Epithelial cell of esophagus (primary cell): Measurements from ENCODE around the gene IQGAP1.

Experiments
- DNase-seq: peaks from one replicate; pipeline ENCODE4 v3.0.0; 2010; ENCODE audit warnings: low read depth
- H3K4me3 ChIP-seq: 2 replicates; pipeline ENCODE4 v1.5.1; 2011; ENCODE audit warnings: mild to moderate bottlenecking, low read length, control low read depth
- CTCF ChIP-seq: IDR thresholded peaks from 2 replicates; pipeline ENCODE4 v1.5.1; 2011; ENCODE audit warnings: low read depth, mild to moderate bottlenecking, low read length, control low read depth, inconsistent platforms; ENCODE audit not compliant: insufficient read depth; ENCODE audit errors: missing control alignments

The IQGAP1 gene

GRCh38 chr15:90463381-90463780 is 75.3 kb downstream of the IQGAP1 start:
- DNase-seq: peak; percentile 67
- no peak for TF ChIP-seq CTCF
- H3K4me3 ChIP-seq: no peak overlapping the region

- H3K4me3 ChIP-seq: no peak overlapping the region
- TF ChIP-seq CTCF: no peak
- no peak for DNase-seq
Measured at GRCh38 chr15:90465140-90465929, 77.3 kb downstream of the IQGAP1 start.

GRCh38 chr15:90465930-90466567 is 78.0 kb downstream of the IQGAP1 start:
- TF ChIP-seq CTCF: no peak
- peak; percentile 22 for DNase-seq

GRCh38 chr15:90469723-90470122 is 81.7 kb downstream of the IQGAP1 start:
- no peak overlapping the region for H3K4me3 ChIP-seq
- TF ChIP-seq CTCF: no peak
- no peak for DNase-seq

More at GRCh38 chr15:90465930-90466567, 78.0 kb downstream of the IQGAP1 start:
- no peak overlapping the region for H3K4me3 ChIP-seq

GRCh38 chr15:90470453-90470852 is 82.4 kb downstream of the IQGAP1 start:
- no peak for TF ChIP-seq CTCF
- DNase-seq: no peak
- H3K4me3 ChIP-seq: no peak overlapping the region

- no peak for DNase-seq
Measured at GRCh38 chr15:90471126-90471525, 83.1 kb downstream of the IQGAP1 start.

More at GRCh38 chr15:90471126-90471525, 83.1 kb downstream of the IQGAP1 start:
- H3K4me3 ChIP-seq: no peak overlapping the region
- no peak for TF ChIP-seq CTCF
